Measurements from ENCODE around the gene TFF3.

Gene TFF3

GRCh38 chr21:42336054-42336453 lies 20.8 kb upstream of the TFF3 start:
- no peak for TF ChIP-seq CTCF (IDR thresholded peaks at IDR 0.05; ENCODE audit: low read depth, low read length, missing control alignments)
- DNase-seq (ENCODE audit: extremely low read depth, low read depth), result no peak
- no peak overlapping the region for H3K4me3 ChIP-seq (replicated peaks; ENCODE audit: low read depth, low read length)

GRCh38 chr21:42332557-42333317 lies 17.5 kb upstream of the TFF3 start:
- DNase-seq (ENCODE audit: extremely low read depth, low read depth), result no peak
- H3K4me3 ChIP-seq (replicated peaks; ENCODE audit: low read depth, low read length), result no peak overlapping the region
- TF ChIP-seq CTCF (IDR thresholded peaks at IDR 0.05; ENCODE audit: low read depth, low read length, missing control alignments), result no peak

- no peak for TF ChIP-seq CTCF (IDR thresholded peaks at IDR 0.05; ENCODE audit: low read depth, low read length, missing control alignments)
- no peak overlapping the region for H3K4me3 ChIP-seq (replicated peaks; ENCODE audit: low read depth, low read length)
- no peak for DNase-seq (ENCODE audit: extremely low read depth, low read depth)
Measured at GRCh38 chr21:42331660-42332059, 16.5 kb upstream of the TFF3 start.

GRCh38 chr21:42330380-42331371 lies 15.5 kb upstream of the TFF3 start:
- TF ChIP-seq CTCF (IDR thresholded peaks at IDR 0.05; ENCODE audit: low read depth, low read length, missing control alignments), result no peak
- no peak for DNase-seq (ENCODE audit: extremely low read depth, low read depth)
- no peak overlapping the region for H3K4me3 ChIP-seq (replicated peaks; ENCODE audit: low read depth, low read length)

- no peak overlapping the region for H3K4me3 ChIP-seq (replicated peaks; ENCODE audit: low read depth, low read length)
- DNase-seq (ENCODE audit: extremely low read depth, low read depth), result no peak
- TF ChIP-seq CTCF (IDR thresholded peaks at IDR 0.05; ENCODE audit: low read depth, low read length, missing control alignments), result no peak
Measured at GRCh38 chr21:42324896-42325295, 9.7 kb upstream of the TFF3 start.

GRCh38 chr21:42321845-42322244 lies 6.6 kb upstream of the TFF3 start:
- TF ChIP-seq CTCF (IDR thresholded peaks at IDR 0.05; ENCODE audit: low read depth, low read length, missing control alignments), result no peak
- DNase-seq (ENCODE audit: extremely low read depth, low read depth), result no peak
- no peak overlapping the region for H3K4me3 ChIP-seq (replicated peaks; ENCODE audit: low read depth, low read length)
